MM.1S (cell line): ENCODE results near the gene RNF26.

Experiments used
- DNase-seq: peaks from one replicate; pipeline ENCODE4 v3.0.0-alpha.2; 2015
- H2AFZ ChIP-seq: fragments of 300-600 bp; sonication (generic); 2 replicates; pipeline ENCODE4 v1.6.0; 2016; ENCODE audit warnings: antibody characterized with exemption, low read length
- H3F3A ChIP-seq: fragments of 300-600 bp; sonication (generic); 2 replicates; pipeline ENCODE4 v1.6.1; 2016; ENCODE audit warnings: mild to moderate bottlenecking, antibody characterized with exemption, low read length, moderate library complexity, mixed read lengths; ENCODE audit not compliant: insufficient read depth
- H3K27ac ChIP-seq: fragments of 300-600 bp; sonication (generic); 2 replicates; pipeline ENCODE4 v1.5.1; 2016; ENCODE audit warnings: mild to moderate bottlenecking, low read length
- H3K27me3 ChIP-seq: fragments of 300-600 bp; sonication (generic); replicated peaks from 2 replicates; pipeline ENCODE4 v1.6.0; 2016; ENCODE audit warnings: low read length; ENCODE audit not compliant: insufficient read depth
- H3K36me3 ChIP-seq: fragments of 300-600 bp; sonication (generic); replicated peaks from 2 replicates; pipeline ENCODE4 v1.6.1; 2016; ENCODE audit warnings: mild to moderate bottlenecking, low read length, mixed read lengths; ENCODE audit not compliant: insufficient read depth
- H3K4me1 ChIP-seq: fragments of 300-600 bp; sonication (generic); 2 replicates; pipeline ENCODE4 v1.6.1; 2016; ENCODE audit warnings: low read length, mixed read lengths
- H3K4me2 ChIP-seq: fragments of 300-600 bp; sonication (generic); 2 replicates; pipeline ENCODE4 v1.6.0; 2016; ENCODE audit warnings: low read depth, low read length
- H3K4me3 ChIP-seq: fragments of 300-600 bp; sonication (generic); 2 replicates; pipeline ENCODE4 v1.5.1; 2016; ENCODE audit warnings: low read length, mixed read lengths
- H3K79me2 ChIP-seq: fragments of 300-600 bp; sonication (generic); 2 replicates; pipeline ENCODE4 v1.6.1; 2016; ENCODE audit warnings: mixed run types, low read length, mixed read lengths
- H3K9ac ChIP-seq: fragments of 300-600 bp; sonication (generic); 2 replicates; pipeline ENCODE4 v1.6.1; 2016; ENCODE audit warnings: low read length, mixed read lengths
- H3K9me2 ChIP-seq: fragments of 300-600 bp; sonication (generic); replicated peaks from 2 replicates; pipeline ENCODE4 v1.6.1; 2016; ENCODE audit warnings: mild to moderate bottlenecking, low read length, mixed read lengths; ENCODE audit not compliant: insufficient read depth
- H3K9me3 ChIP-seq: fragments of 300-600 bp; sonication (generic); replicated peaks from 2 replicates; pipeline ENCODE4 v1.6.1; 2016; ENCODE audit warnings: mild to moderate bottlenecking, low read length, mixed read lengths; ENCODE audit not compliant: insufficient read depth
- H4K20me1 ChIP-seq: fragments of 300-600 bp; sonication (generic); 2 replicates; pipeline ENCODE4 v1.6.1; 2016; ENCODE audit warnings: mild to moderate bottlenecking, low read length, moderate library complexity, mixed read lengths; ENCODE audit not compliant: insufficient read depth
- EZH2 ChIP-seq: fragments of 300-600 bp; sonication (generic); optimal IDR thresholded peaks from 2 replicates; pipeline ENCODE3; 2017; ENCODE audit warnings: low read depth, mild to moderate bottlenecking, antibody characterized with exemption, low read length, mixed read lengths
- EZH2phosphoT487 ChIP-seq: fragments of 300-600 bp; sonication (generic); IDR thresholded peaks from 2 replicates; pipeline ENCODE4 v1.6.1; 2018; ENCODE audit warnings: antibody characterized with exemption, low read length
- TF ChIP-seq, protein P1 (sequence below): fragments of 300-600 bp; sonication (generic); IDR thresholded peaks from 2 replicates; pipeline ENCODE4 v1.5.1; 2016; ENCODE audit warnings: antibody characterized with exemption, low read length, mixed read lengths

The RNF26 gene

DNA sequence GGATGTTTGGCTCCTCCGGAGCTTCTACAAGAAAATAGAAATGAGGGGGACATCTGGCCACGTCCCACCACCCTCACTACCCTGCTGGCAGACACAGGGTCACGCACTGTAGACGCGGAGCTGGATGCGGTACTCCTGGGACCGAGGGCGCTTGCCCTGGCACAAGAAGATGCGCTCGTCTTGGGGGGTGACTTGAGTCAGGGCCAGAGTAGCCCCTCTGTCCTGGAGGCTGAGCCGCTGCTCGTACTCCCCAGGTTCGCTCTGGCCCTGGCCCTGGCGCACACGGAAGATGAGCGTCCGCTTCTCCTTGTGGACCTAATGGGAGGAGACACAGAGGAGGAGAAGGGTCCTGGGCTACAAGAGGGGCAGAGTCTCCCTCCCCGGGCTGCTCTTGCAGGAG, 19.6 kb upstream of the RNF26 start:
- Histone ChIP-seq H3K27me3 (peaks cover 37% of the 10 kb centered on the region), H3F3A (no peaks in the 10 kb centered on the region), H3K79me2 (no peaks in the 10 kb centered on the region), H3K4me2 (peak overlapping the region; percentile 98), H3K36me3 (no peaks in the 10 kb centered on the region), H2AFZ (peak overlapping the region; percentile 93), H3K4me3 (peak overlapping the region; percentile 68), H3K4me1 (peaks cover 14% of the 10 kb centered on the region), H4K20me1 (no peaks in the 10 kb centered on the region), H3K27ac (no peak overlapping the region), H3K9ac (peak overlapping the region; percentile 48; the same call in 1 of the 2 replicates), H3K9me2 (no peaks in the 10 kb centered on the region), H3K9me3 (no peaks in the 10 kb centered on the region)
- DNase-seq, result no peak
- no peak for TF ChIP-seq EZH2phosphoT487
- TF ChIP-seq, protein P1, sequence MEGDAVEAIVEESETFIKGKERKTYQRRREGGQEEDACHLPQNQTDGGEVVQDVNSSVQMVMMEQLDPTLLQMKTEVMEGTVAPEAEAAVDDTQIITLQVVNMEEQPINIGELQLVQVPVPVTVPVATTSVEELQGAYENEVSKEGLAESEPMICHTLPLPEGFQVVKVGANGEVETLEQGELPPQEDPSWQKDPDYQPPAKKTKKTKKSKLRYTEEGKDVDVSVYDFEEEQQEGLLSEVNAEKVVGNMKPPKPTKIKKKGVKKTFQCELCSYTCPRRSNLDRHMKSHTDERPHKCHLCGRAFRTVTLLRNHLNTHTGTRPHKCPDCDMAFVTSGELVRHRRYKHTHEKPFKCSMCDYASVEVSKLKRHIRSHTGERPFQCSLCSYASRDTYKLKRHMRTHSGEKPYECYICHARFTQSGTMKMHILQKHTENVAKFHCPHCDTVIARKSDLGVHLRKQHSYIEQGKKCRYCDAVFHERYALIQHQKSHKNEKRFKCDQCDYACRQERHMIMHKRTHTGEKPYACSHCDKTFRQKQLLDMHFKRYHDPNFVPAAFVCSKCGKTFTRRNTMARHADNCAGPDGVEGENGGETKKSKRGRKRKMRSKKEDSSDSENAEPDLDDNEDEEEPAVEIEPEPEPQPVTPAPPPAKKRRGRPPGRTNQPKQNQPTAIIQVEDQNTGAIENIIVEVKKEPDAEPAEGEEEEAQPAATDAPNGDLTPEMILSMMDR, result no peak
- TF ChIP-seq EZH2, result no peak

DNA sequence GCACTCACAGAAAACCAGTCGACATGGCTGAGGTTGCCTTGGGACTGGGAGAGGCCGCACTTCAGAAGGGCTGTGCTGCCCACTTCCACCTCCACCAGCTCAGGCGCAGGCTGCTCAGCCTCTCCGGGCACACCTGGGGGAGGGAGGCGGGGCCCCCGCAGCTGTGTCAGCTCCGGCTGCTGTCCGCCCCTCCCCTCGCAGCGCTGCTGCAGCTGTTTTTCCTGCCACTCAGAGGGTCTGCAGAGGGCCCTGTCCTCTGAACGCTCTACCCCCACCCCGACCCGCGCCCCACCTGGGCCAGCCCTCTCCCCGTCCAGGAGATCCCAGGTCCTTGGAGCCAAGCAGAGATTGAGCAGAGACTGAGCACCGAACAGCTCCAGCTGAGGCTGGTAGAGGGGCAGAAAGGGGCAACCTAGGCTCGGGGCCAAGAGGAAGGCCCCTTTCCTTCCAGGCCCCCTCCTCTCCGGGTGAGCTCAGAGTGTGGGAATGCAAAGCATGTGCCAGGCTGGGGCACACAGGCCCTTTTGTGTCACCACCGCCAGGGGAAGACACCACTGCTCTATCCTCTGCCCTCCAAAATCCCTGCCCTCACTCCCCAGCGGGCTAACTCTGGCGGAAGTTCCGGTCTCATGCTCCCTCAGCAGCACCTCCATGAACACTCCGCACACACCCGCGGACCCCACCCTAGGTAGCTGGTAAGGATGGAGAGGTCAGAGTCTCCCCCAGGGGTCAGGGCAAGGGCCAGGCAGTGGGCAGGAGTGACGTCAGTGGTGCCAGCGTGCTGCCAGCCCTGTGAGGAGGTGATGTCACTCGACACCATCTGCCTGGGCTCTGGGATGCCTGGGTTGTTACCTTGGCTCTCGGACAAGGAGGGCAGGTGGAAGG, 19.0 kb upstream of the RNF26 start:
- peak overlapping the region; percentile 68 for H3K4me3 ChIP-seq
- H3K9ac ChIP-seq, result peak overlapping the region; percentile 48; the same call in 1 of the 2 replicates

DNA sequence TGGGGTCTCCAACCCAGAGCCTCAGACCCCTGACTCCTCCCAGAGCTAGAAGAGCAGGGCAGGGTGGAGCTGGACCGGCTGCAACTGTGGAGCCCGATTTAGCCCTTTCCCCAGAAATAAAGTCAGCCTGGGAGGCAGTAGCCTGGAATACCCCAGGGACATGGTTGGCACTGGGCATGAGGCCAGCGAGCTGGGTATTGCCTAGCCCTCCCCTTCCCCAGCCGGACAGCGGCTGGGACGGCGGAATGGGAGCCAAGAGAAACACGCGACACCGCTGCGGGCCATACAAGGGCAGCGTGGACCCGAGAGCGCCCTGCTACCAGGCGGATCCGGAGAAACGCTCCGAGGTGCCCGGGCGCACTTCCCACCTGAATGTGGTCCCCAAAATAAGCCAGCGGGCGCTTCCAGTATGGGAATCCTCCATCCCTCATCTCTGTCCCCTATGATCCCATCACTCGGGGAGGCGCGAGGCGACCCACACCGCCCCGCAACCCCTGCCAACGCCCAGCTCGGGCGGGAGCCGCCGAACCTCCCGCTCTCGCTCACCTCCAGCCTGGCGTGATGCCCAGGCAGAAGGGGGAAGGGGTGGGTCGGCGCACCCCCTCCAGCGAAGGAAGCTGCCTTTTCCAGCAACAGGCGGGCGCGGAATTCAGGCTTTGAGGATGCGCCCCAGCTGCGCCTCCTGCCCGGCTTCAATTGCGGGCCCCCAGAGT, 18.2 kb upstream of the RNF26 start:
- Histone ChIP-seq H2AFZ (peak overlapping the region; percentile 93), H3F3A (peaks cover 2% of the 10 kb centered on the region; the same call in 1 of the 2 replicates), H3K4me3 (peak overlapping the region; percentile 68)

More for the DNA sequence above, 19.0 kb upstream of the RNF26 start:
- Histone ChIP-seq H2AFZ (peak overlapping the region; percentile 93), H3K9me2 (no peaks in the 10 kb centered on the region), H3K36me3 (no peaks in the 10 kb centered on the region), H3K27me3 (peaks cover 37% of the 10 kb centered on the region), H3K27ac (peak overlapping the region; percentile 9; the same call in 1 of the 2 replicates), H3K79me2 (no peaks in the 10 kb centered on the region), H4K20me1 (no peaks in the 10 kb centered on the region), H3K4me1 (peaks cover 14% of the 10 kb centered on the region), H3K4me2 (peak overlapping the region; percentile 98), H3F3A (no peaks in the 10 kb centered on the region), H3K9me3 (no peaks in the 10 kb centered on the region)
- peak; percentile 87 for DNase-seq
- TF ChIP-seq, protein P1, result peak; percentile 43
- TF ChIP-seq EZH2, result no peak

More for the DNA sequence above, 18.2 kb upstream of the RNF26 start:
- peak overlapping the region; percentile 98 for H3K4me2 ChIP-seq
- TF ChIP-seq, protein P1, result no peak
- peak; percentile 72; the same call in 1 of the 2 replicates for TF ChIP-seq EZH2phosphoT487
- DNase-seq, result no peak
- H3K9me3 ChIP-seq, result no peaks in the 10 kb centered on the region
- no peaks in the 10 kb centered on the region for H3K36me3 ChIP-seq
- no peaks in the 10 kb centered on the region for H3K79me2 ChIP-seq
- no peaks in the 10 kb centered on the region for H4K20me1 ChIP-seq
- H3K27ac ChIP-seq, result no peak overlapping the region
- H3K4me1 ChIP-seq, result peaks cover 14% of the 10 kb centered on the region
- H3K9ac ChIP-seq, result peak overlapping the region; percentile 48; the same call in 1 of the 2 replicates
- H3K9me2 ChIP-seq, result no peaks in the 10 kb centered on the region
- peaks cover 37% of the 10 kb centered on the region for H3K27me3 ChIP-seq
